Cortex of kidney (tissue), 1 donor: ENCODE data around the gene RPL6.
"Not testable (repeated sequence)": the region's sequence is repeated elsewhere in the genome, so short reads cannot be mapped to it uniquely, and the experiment has no call there.

Source experiments
- DNase-seq: peaks from one replicate; lab custom pipeline; 2025; lab: John Stamatoyannopoulos, UW

Gene RPL6

GRCh38 chr12:112419297-112420133 is 10.1 kb upstream of the RPL6 start:
- no peak for DNase-seq

- no peak for DNase-seq
Measured at GRCh38 chr12:112418608-112419296, 9.3 kb upstream of the RPL6 start, which contains the start of gene PTPN11. Gene PTPN11 (plus strand): TSS chr12:112418947. CDS start chr12:112419112, 165 bp downstream.

- no peak for DNase-seq
Measured at GRCh38 chr12:112418273-112418607, 8.8 kb upstream of the RPL6 start.

- not testable (repeated sequence) for DNase-seq
Measured at GRCh38 chr12:112415457-112415856, 6.1 kb upstream of the RPL6 start.

- no peak for DNase-seq
Measured at GRCh38 chr12:112413855-112414625, 4.6 kb upstream of the RPL6 start.

GRCh38 chr12:112409906-112410244 is 470 bp upstream of the RPL6 start:
- DNase-seq, result no peak

- no peak for DNase-seq
Measured at GRCh38 chr12:112408621-112409020, 784 bp downstream of the RPL6 start.

- not testable (repeated sequence) for DNase-seq
Measured at GRCh38 chr12:112407683-112408082, 1.7 kb downstream of the RPL6 start.

- DNase-seq, result no peak
Measured at GRCh38 chr12:112406519-112407488, 2.6 kb downstream of the RPL6 start.

- DNase-seq, result no peak
Measured at GRCh38 chr12:112401903-112402498, 7.4 kb downstream of the RPL6 start.

- DNase-seq, result no peak
Measured at GRCh38 chr12:112401054-112401453, 8.4 kb downstream of the RPL6 start.

GRCh38 chr12:112393328-112393727 is 16.1 kb downstream of the RPL6 start:
- no peak for DNase-seq

GRCh38 chr12:112389922-112390654 is 19.3 kb downstream of the RPL6 start:
- not testable (repeated sequence) for DNase-seq

- DNase-seq, result no peak
Measured at GRCh38 chr12:112389228-112389627, 20.2 kb downstream of the RPL6 start.

- DNase-seq, result no peak
Measured at GRCh38 chr12:112386726-112387125, 22.7 kb downstream of the RPL6 start.

- no peak for DNase-seq
Measured at GRCh38 chr12:112382866-112383265, 26.5 kb downstream of the RPL6 start.

GRCh38 chr12:112381883-112382796 is 27.3 kb downstream of the RPL6 start, which contains the start of gene HECTD4:
Gene HECTD4 (minus strand): TSS chr12:112382431. CDS start chr12:112382128, 303 bp downstream.
- DNase-seq, result peak; percentile 29

GRCh38 chr12:112381406-112381882 is 28.0 kb downstream of the RPL6 start:
- DNase-seq, result no peak
